Mesothelial cell of epicardium (in vitro differentiated cells): ENCODE measurements around the gene ARHGAP8. TPM values are rescaled to one million over a fixed set of nuclear protein-coding genes. Genes with fewer than 3 reads are reported as not detected.

ENCODE experiments used
- DNase-seq, 2 experiments: peaks; one replicate each; pipeline ENCODE4 v3.0.0; 2021; ENCODE audit warnings: low spot score in 2 of 2; ENCODE audit not compliant: unreplicated experiment in 2 of 2
- H3K27ac Mint-ChIP-seq: 2 replicates; pipeline ENCODE4 v1.8.0; 2021; ENCODE audit warnings: mixed read lengths
- H3K27me3 Mint-ChIP-seq: 2 replicates; pipeline ENCODE4 v1.8.0; 2021; ENCODE audit warnings: low read depth, mixed read lengths
- H3K36me3 Mint-ChIP-seq: 2 replicates; pipeline ENCODE4 v1.8.0; 2021; ENCODE audit warnings: mixed read lengths
- H3K4me1 Mint-ChIP-seq: 2 replicates; pipeline ENCODE4 v1.8.0; 2021; ENCODE audit warnings: mixed read lengths
- H3K4me3 Mint-ChIP-seq: 2 replicates; pipeline ENCODE4 v1.8.0; 2021; ENCODE audit warnings: mild to moderate bottlenecking, moderate library complexity, mixed read lengths
- H3K9me3 Mint-ChIP-seq: 2 replicates; pipeline ENCODE4 v1.8.0; 2021; ENCODE audit warnings: mixed read lengths
- CTCF ChIP-seq: fragments of 200-600 bp; sonication (generic); IDR thresholded peaks from one replicate; pipeline ENCODE4 v1.5.0; 2021; ENCODE audit warnings: antibody characterized with exemption; ENCODE audit not compliant: unreplicated experiment
- total RNA-seq: library from RNA; stranded (reverse); gene quantifications from 3 replicates; pipeline ENCODE4 v1.2.1, GENCODE V29; 2021

ARHGAP8 gene
- total RNA-seq, 1 donor from 2014 or later, result 166 TPM

GRCh38 chr22:44862281-44862680 lies 109.9 kb downstream of the ARHGAP8 start:
- no peak for DNase-seq
- TF ChIP-seq CTCF, result no peak
- no peaks in the 10 kb centered on the region for H3K4me1 Mint-ChIP-seq
- H3K9me3 Mint-ChIP-seq, result no peaks in the 10 kb centered on the region
- H3K4me3 Mint-ChIP-seq, result no peak overlapping the region
- no peaks in the 10 kb centered on the region for H3K27me3 Mint-ChIP-seq
- H3K27ac Mint-ChIP-seq, result no peak overlapping the region
- H3K36me3 Mint-ChIP-seq, result peaks cover 33% of the 10 kb centered on the region

- TF ChIP-seq CTCF, result no peak
- no peak for DNase-seq
- H3K4me1 Mint-ChIP-seq, result no peaks in the 10 kb centered on the region
- H3K27ac Mint-ChIP-seq, result no peak overlapping the region
- no peaks in the 10 kb centered on the region for H3K27me3 Mint-ChIP-seq
- H3K36me3 Mint-ChIP-seq, result peaks cover 25% of the 10 kb centered on the region
- H3K9me3 Mint-ChIP-seq, result no peaks in the 10 kb centered on the region
- no peak overlapping the region for H3K4me3 Mint-ChIP-seq
These were observed 110.8 kb downstream of the ARHGAP8 start for GRCh38 chr22:44862981-44863860.

GRCh38 chr22:44865193-44866057 lies 113.0 kb downstream of the ARHGAP8 start:
- no peak for DNase-seq
- H3K4me1 Mint-ChIP-seq, result peaks cover 13% of the 10 kb centered on the region
- H3K27ac Mint-ChIP-seq, result no peak overlapping the region
- no peak for TF ChIP-seq CTCF
- H3K27me3 Mint-ChIP-seq, result no peaks in the 10 kb centered on the region
- no peaks in the 10 kb centered on the region for H3K9me3 Mint-ChIP-seq
- peaks cover 23% of the 10 kb centered on the region for H3K36me3 Mint-ChIP-seq
- H3K4me3 Mint-ChIP-seq, result no peak overlapping the region

GRCh38 chr22:44869196-44869595 lies 116.8 kb downstream of the ARHGAP8 start:
- H3K27me3 Mint-ChIP-seq, result no peaks in the 10 kb centered on the region
- DNase-seq, result no peak
- TF ChIP-seq CTCF, result no peak
- no peak overlapping the region for H3K27ac Mint-ChIP-seq
- H3K4me1 Mint-ChIP-seq, result peaks cover 15% of the 10 kb centered on the region
- peaks cover 8% of the 10 kb centered on the region for H3K36me3 Mint-ChIP-seq
- H3K9me3 Mint-ChIP-seq, result peaks cover 4% of the 10 kb centered on the region
- no peak overlapping the region for H3K4me3 Mint-ChIP-seq

- no peaks in the 10 kb centered on the region for H3K27me3 Mint-ChIP-seq
- H3K27ac Mint-ChIP-seq, result peak overlapping the region; percentile 36
- no peak overlapping the region for H3K4me3 Mint-ChIP-seq
- no peak for DNase-seq
- H3K4me1 Mint-ChIP-seq, result peaks cover 15% of the 10 kb centered on the region
- H3K36me3 Mint-ChIP-seq, result peaks cover 3% of the 10 kb centered on the region
- no peak for TF ChIP-seq CTCF
- peaks cover 4% of the 10 kb centered on the region for H3K9me3 Mint-ChIP-seq
These were observed 117.6 kb downstream of the ARHGAP8 start for GRCh38 chr22:44870021-44870420.
